Ishikawa (cell line): ENCODE measurements around the gene ANGPTL7.

Experiments
- CEBPB ChIP-seq: IDR thresholded peaks from 2 replicates; pipeline ENCODE4 v1.6.1; 2012
- CREB1 ChIP-seq: IDR thresholded peaks from 2 replicates; pipeline ENCODE4 v1.6.1; 2012; ENCODE audit warnings: low read depth
- EGR1 ChIP-seq: IDR thresholded peaks from 2 replicates; pipeline ENCODE4 v1.6.1; 2012
- EP300 ChIP-seq: IDR thresholded peaks from 2 replicates; pipeline ENCODE4 v1.6.1; 2012; ENCODE audit warnings: borderline replicate concordance
- FOXM1 ChIP-seq: IDR thresholded peaks from 2 replicates; pipeline ENCODE4 v1.6.1; 2012; ENCODE audit warnings: low read depth, borderline replicate concordance
- NFIC ChIP-seq: IDR thresholded peaks from 2 replicates; pipeline ENCODE4 v1.6.1; 2012
- RAD21 ChIP-seq: IDR thresholded peaks from 2 replicates; pipeline ENCODE4 v1.6.1; 2012; ENCODE audit warnings: low read depth
- TAF1 ChIP-seq: IDR thresholded peaks from 2 replicates; pipeline ENCODE4 v1.6.1; 2012; ENCODE audit warnings: low read depth, mild to moderate bottlenecking
- TCF12 ChIP-seq: IDR thresholded peaks from 2 replicates; pipeline ENCODE4 v1.6.1; 2012; ENCODE audit warnings: low read depth
- TEAD4 ChIP-seq: IDR thresholded peaks from 2 replicates; pipeline ENCODE4 v1.6.1; 2012
- YY1 ChIP-seq: IDR thresholded peaks from 2 replicates; pipeline ENCODE4 v1.6.1; 2012; ENCODE audit warnings: low read depth
- ZBTB7A ChIP-seq: IDR thresholded peaks from 2 replicates; pipeline ENCODE4 v1.6.1; 2012; ENCODE audit warnings: low read depth
- TF ChIP-seq, protein P1 (sequence below): IDR thresholded peaks from 2 replicates; pipeline ENCODE4 v1.6.1; 2012
- TF ChIP-seq, protein P2 (sequence below): IDR thresholded peaks from 2 replicates; pipeline ENCODE4 v1.6.1; 2012
- TF ChIP-seq, protein P3 (sequence below): IDR thresholded peaks from 2 replicates; pipeline ENCODE4 v1.6.1; 2012; ENCODE audit warnings: low read depth, mild to moderate bottlenecking

The ANGPTL7 gene

DNA sequence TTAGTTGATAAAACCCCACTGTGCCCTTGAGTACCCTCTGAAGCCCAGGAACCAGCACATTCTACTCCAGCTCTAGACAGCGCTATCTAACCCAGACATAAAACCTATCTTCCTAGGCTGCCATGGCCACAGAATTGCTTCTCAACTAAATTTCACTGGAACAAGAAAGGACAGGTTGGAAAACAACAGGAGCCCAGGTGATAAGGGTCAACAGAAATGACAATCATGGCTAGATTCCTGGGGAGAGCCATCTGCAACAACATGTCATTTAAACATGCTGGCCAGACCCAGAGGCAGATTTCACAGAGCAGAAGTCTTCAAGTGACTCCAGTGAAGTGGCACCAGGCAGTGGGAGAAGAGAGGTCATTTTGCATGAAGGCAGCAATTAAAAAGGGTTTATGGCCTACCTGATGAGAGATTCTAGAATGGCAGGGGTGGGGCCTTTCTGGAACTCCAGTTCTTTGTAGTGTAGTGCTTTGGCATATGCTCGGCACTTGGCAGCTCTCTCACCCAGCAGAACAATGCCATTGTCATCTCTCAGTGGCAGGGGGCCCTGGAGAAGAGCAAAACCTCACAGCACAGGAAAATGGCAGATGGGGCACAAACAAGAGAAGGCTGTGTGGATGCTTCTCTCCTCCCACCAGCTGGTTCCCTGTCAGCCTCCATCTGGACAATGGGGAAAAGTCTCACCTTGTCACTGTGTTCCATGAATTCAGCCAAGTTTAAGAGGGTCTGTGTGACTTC is 9.9 kb downstream of the ANGPTL7 start:
- TF ChIP-seq, protein P1, sequence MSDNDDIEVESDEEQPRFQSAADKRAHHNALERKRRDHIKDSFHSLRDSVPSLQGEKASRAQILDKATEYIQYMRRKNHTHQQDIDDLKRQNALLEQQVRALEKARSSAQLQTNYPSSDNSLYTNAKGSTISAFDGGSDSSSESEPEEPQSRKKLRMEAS = no peak
- no peak for TF ChIP-seq ZBTB7A
- no peak for TF ChIP-seq CEBPB
- no peak for TF ChIP-seq TEAD4
- TF ChIP-seq TCF12 = no peak
- TF ChIP-seq, protein P2, sequence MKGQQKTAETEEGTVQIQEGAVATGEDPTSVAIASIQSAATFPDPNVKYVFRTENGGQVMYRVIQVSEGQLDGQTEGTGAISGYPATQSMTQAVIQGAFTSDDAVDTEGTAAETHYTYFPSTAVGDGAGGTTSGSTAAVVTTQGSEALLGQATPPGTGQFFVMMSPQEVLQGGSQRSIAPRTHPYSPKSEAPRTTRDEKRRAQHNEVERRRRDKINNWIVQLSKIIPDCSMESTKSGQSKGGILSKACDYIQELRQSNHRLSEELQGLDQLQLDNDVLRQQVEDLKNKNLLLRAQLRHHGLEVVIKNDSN = no peak
- no peak for TF ChIP-seq NFIC
- TF ChIP-seq FOXM1 = no peak
- no peak for TF ChIP-seq RAD21
- no peak for TF ChIP-seq EGR1

DNA sequence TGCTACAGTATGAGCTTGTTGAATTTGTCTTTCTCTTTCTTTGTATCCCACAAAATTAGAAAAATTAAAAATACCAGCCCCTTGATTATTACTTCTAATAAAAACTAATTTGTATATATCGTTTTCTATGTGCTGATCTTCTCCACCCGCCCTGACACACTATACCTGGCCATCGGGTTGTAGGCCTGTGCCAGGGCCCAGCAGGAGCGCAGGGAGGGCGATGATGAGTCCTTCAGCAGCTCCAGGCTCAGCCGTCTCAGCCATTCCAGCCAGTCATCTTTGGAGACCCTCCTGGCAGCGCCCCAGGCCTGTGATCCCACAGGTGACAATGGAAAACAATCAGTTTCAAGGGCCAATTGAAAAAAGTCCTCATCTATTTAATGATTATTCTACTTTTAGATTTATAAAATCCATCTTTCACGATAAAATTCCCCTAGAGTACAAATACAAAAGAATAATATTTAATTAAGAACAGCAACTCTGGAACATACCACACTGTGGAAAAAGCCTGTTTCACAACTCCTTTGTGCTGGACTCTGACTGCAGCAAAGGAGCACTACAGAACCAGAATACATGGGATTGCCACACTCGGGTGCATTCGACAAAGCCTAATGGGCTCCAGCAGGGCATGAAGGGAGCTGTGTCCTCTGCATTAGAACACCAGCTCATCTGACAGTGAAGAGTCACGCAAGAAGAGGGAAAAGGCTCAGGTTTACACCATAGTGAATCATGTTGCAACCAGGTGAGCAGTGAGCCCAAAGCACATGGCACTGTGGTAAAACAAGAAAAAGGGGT is 15.4 kb downstream of the ANGPTL7 start:
- no peak for TF ChIP-seq EGR1
- TF ChIP-seq CREB1 = no peak
- TF ChIP-seq TCF12 = no peak
- TF ChIP-seq, protein P3, sequence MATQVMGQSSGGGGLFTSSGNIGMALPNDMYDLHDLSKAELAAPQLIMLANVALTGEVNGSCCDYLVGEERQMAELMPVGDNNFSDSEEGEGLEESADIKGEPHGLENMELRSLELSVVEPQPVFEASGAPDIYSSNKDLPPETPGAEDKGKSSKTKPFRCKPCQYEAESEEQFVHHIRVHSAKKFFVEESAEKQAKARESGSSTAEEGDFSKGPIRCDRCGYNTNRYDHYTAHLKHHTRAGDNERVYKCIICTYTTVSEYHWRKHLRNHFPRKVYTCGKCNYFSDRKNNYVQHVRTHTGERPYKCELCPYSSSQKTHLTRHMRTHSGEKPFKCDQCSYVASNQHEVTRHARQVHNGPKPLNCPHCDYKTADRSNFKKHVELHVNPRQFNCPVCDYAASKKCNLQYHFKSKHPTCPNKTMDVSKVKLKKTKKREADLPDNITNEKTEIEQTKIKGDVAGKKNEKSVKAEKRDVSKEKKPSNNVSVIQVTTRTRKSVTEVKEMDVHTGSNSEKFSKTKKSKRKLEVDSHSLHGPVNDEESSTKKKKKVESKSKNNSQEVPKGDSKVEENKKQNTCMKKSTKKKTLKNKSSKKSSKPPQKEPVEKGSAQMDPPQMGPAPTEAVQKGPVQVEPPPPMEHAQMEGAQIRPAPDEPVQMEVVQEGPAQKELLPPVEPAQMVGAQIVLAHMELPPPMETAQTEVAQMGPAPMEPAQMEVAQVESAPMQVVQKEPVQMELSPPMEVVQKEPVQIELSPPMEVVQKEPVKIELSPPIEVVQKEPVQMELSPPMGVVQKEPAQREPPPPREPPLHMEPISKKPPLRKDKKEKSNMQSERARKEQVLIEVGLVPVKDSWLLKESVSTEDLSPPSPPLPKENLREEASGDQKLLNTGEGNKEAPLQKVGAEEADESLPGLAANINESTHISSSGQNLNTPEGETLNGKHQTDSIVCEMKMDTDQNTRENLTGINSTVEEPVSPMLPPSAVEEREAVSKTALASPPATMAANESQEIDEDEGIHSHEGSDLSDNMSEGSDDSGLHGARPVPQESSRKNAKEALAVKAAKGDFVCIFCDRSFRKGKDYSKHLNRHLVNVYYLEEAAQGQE = no peak
- no peak for TF ChIP-seq RAD21
- TF ChIP-seq EP300 = no peak

DNA sequence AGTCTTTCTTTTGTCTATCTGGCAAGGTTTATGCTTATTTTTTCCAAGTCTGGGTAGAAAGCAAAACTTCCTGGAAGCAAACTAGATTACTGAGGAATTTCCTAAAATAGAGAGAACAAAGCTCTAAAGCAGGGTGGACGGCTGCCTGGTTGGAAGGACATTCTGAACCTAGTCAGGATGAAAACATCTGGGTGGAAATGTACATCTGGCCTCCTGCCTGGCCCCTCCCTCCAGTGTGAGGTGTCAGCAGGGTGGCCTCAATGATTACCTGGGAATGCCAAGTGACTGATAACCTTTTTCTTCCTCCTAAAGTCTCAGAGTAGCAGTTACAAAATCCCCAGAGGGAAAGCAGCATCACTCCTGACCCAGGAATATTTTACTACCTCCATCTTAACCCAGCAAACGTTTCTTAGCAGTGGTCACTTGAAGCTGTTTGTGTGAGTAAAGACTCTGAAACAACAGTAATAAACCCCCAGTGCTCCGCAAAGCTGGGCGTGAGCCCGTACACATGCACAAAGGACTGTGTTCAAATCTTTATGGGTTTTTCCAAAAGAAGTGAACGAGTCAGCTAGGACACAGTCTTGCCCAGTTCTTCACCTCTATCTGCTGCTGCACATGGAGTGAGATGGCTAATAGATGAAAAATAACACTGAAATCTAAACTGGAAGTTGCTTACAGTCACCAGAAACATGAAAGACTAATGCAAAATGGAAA is 18.9 kb downstream of the ANGPTL7 start:
- TF ChIP-seq RAD21 = no peak
- TF ChIP-seq, protein P3 = no peak
- TF ChIP-seq FOXM1 = no peak
- TF ChIP-seq TAF1 = no peak
- TF ChIP-seq TEAD4 = no peak
- no peak for TF ChIP-seq YY1
- no peak for TF ChIP-seq TCF12
- no peak for TF ChIP-seq EP300
- TF ChIP-seq, protein P2 = no peak
- no peak for TF ChIP-seq NFIC
- no peak for TF ChIP-seq ZBTB7A
- no peak for TF ChIP-seq CEBPB
- no peak for TF ChIP-seq EGR1
- no peak for TF ChIP-seq CREB1
- TF ChIP-seq, protein P1 = no peak

DNA sequence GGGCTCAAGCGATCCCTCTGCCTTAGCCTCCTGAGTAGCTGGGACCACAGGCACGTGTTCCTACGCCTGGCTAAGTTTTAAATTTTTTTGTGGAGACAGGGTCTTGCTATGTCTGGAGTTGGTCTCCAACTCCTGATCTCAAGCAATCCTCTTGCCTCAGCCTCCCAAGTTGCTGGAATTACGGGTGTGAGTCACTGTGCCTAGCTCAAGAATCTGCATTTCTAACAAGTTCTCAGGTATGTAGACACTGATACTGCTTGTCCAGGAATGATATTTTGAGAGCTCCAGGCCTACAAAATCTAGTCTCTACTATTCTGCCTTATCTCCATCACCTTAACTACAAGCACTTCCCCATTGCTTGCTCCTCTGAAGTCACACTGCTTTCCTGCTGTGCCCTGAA is 22.3 kb downstream of the ANGPTL7 start:
- TF ChIP-seq CREB1 (no peak), YY1 (no peak), ZBTB7A (no peak), RAD21 (no peak), TEAD4 (no peak), EGR1 (no peak), EP300 (no peak), TAF1 (no peak), FOXM1 (no peak), CEBPB (no peak), NFIC (no peak), TCF12 (no peak)
- TF ChIP-seq, protein P2 = no peak
- TF ChIP-seq, protein P3 = no peak
- TF ChIP-seq, protein P1 = no peak
